ENCODE measurements around the gene MOAP1.
"Not testable (repeated sequence)": the region's sequence is repeated elsewhere in the genome, so short reads cannot be mapped to it uniquely, and the experiment has no call there.

Gene MOAP1

DNA sequence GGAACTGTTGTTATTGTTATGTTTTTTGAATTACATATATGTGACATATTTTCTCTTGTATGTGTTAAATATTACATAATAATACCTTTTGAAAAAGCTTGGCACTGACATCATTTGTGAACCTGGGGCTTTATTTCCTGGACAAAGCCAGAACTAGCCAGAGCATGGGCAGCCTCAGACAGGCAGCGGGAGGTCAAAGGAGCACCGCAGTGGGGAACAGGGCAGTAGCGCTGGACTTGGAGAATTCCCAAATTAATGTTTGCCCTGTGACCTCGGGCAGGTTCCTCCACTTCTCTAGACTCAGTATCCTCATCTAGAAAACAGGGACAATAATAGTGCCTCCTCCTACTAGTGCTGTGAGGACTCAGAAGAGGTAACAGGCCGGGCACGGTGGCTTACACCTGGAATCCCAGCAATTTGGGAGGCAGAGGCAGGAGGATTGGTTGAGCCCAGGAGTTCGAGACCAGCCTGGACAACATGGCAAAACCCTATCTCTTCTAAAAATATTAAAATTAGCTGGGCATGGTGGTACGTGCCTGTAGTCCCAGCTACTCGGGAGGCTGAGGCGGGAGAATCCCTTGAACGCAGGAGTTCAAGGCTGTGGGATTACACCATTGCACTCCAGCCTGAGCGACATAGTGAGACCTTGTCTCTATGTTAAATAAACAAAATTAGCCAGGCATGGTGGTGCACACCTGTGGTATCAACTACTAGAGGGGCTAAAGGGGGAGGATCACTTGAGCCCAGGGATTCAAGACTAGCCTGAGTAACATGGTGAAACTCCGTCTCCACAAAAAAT lies 41.6 kb downstream of the MOAP1 start:
- no peak for DNase-seq

- no peak for DNase-seq
Observed at GRCh38 chr14:93137864-93138263, 46.8 kb downstream of the MOAP1 start.

DNA sequence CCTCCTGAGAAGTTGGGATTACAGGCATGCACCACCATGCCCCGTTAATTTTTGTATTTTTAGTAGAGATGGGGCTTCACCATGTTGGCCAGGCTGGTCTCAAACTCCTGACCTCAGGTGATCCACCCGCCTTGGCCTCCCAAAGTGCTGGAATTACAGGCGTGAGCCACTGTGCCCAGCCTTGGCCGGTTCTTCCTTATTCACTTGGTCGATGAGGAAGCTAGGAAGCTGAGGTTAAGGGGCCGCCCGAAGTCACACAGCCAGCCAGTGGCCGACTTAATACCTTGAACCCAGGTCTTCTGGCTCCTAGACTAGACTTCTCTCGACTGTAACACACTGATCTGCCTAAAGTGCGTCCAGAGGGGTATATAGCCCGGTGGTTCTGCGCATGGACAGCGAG lies 48.2 kb downstream of the MOAP1 start:
- not testable (repeated sequence) for DNase-seq

GRCh38 chr14:93136009-93136408 lies 48.7 kb downstream of the MOAP1 start:
- no peak for DNase-seq

DNA sequence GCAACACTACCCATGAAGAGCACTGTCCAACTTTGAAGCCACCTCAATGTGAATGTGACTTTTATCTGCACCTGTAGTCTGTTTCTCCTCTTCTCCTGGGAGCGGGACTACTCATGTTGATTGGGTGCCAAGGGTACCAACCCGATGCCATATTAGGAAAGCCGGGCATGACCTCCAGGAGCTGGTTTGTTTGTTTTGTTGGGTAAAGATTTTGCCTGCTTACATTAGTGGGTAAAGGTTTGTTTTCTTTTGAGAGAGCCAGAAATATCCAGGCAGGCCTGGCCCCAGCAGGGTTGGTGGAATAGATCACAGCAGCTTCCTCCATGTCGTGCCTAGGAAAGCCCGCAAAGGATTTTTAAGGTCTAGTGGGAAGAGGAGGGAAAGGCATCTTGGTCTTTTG lies 49.3 kb downstream of the MOAP1 start:
- DNase-seq, result no peak

DNA sequence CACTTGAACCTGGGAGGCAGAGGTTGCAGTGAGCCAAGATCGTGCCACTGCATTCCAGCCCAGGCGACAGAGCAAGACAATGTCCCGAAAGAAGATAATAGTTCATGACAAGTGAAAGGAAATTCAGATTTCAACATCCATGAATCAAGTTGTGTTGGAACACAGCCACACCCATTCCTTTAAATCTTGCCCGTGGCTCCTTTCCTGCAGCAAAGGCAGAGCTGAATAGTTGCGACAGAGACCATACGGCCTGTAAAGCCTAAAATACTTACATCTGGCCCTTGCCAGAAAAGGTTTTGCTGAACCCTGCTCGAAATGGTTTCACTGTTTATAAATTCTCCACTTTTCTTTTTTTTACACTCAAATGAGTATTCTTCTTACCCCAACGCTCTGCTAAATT lies 51.2 kb downstream of the MOAP1 start:
- no peak for DNase-seq

DNA sequence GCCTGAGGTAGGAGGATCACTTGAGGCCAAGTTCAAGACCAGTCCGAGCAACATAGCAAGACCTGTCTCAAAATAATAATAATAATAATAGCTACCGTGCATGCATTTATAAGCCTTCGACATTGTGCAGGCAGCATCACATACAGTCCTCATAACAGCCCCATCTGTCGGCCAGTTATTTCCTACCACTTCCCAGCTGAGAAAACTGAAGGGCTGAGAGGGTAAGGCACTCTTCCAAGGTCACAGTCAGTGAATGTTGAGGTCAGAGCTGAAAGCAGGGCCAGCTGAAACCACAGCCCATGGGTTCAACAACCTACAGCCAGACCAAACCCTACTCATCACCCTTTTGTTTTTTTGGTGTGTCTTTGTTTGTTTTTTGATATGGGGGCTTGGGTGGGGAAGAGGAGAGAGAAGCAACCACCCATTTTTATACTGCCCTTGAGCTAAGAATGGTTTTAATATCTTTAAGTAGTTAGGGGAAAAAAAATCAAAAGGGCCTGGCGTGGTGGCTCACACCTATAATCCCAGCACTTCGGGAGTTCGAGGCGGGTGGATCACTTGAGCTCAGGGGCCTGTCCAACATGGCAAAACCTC lies 52.1 kb downstream of the MOAP1 start:
- no peak for DNase-seq
